GM18867 (cell line): ENCODE results near the gene RGS7BP.

Experiments
- ATAC-seq: cut with Tn5 transposase; IDR thresholded peaks from one replicate; pipeline ENCODE4 v1.9.1; 2021; ENCODE audit warnings: mild to moderate bottlenecking, moderate library complexity; ENCODE audit not compliant: unreplicated experiment

The RGS7BP gene

GRCh38 chr5:64628901-64629300, 123.1 kb downstream of the RGS7BP start:
- no peak for ATAC-seq

DNA sequence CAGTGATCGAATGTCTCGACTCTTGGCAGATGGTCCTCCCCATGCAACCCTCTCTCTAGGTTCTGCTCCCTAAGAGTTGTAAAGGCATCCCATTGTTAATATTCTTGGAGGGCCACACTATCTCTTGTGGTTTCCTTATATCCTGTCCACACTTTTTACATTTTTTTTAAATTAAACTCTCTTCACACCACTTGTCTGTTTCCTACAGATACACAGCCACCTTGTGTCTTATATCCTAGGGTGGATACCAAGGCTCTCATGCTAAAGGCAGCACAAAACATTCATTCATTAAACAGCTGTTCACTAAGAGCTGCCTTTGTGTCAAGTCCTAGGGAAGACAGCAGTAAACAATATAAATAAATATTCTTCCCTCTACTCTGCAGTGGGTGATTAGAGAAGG, 124.0 kb downstream of the RGS7BP start:
- ATAC-seq = no peak

DNA sequence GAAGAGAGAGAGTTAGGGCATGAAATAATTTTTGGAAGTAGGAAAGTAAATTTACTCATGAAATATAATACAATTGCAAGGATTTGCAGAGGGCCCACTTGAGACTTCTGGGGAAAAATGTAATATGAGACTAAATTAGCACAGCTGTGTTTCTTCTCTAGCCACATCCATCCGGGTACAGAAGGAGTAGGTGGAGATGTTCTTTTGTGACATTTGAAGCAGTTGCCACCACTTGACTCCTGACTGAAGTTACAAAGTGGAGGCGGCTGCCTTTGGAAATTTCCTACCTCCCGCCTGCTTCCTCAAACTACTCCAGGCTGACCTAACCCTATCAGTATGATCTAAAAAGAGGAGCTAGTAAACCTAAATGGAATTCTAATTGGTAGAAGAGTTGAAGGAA, 126.4 kb downstream of the RGS7BP start:
- no peak for ATAC-seq

- ATAC-seq = peak; percentile 47
Observed at GRCh38 chr5:64634997-64635686, 129.3 kb downstream of the RGS7BP start.

DNA sequence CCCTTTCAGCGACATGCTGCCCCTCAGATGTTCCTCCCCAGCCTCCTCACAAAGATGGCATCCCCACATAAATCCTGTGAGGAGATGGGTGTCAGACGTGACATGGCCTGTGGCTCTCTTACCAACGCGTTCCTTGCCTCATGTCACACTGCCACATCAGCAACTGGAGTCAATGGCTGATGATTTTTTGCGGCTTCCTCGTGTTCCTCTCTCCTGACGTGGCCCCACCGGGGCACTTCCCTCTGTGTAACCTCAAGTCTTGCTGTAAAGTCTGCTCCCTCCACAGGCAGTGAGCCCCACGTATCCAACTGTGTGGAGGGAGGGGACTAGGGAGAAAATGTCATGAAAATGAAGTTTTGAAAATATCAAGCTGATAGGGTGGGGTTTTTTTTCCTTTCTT, 131.3 kb downstream of the RGS7BP start:
- no peak for ATAC-seq

- ATAC-seq = no peak
Observed at GRCh38 chr5:64637837-64638443, 132.1 kb downstream of the RGS7BP start.

DNA sequence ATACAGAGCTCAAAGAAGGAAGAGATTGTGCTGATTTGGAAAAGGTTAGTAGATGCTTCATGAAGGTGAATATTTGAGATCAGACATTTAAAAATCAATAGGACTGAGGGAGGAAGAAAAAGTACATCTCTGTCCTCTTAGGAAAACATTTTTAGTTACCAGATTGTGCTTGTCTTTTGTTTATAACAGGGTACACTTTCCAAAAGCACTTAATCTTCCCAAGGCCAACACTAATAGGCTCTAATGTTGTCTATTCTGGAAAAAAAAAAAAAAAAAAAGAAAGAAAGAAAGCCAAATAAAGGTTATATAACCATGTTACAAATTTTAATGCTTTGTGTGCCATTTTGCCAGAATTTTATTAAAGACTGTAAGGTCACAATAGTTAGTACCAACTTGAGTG, 139.0 kb downstream of the RGS7BP start:
- ATAC-seq = no peak

- no peak for ATAC-seq
Observed at GRCh38 chr5:64646169-64646568, 140.4 kb downstream of the RGS7BP start.

- no peak for ATAC-seq
Observed at GRCh38 chr5:64649512-64649911, 143.7 kb downstream of the RGS7BP start.

GRCh38 chr5:64653766-64654560, 148.1 kb downstream of the RGS7BP start:
- ATAC-seq = no peak

- no peak for ATAC-seq
Observed at GRCh38 chr5:64654561-64654938, 148.7 kb downstream of the RGS7BP start.

DNA sequence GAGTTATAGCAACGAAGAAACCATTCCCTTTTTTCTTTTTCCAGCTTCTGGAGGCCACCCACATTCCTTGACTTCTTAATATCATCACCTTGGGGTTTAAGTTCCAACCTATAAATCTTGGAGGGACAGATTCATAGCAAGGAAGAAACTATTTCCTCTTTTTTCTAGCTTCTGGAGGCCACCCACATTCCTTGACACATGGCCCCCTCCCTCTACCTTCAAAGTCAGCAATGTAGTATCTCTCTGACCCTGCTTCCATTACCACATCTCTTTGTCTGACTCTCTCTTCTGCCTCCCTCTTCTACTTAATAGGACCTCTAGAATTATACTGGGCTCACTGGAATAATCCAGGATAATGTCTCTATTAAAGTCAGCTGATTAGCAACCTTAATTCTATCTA, 149.8 kb downstream of the RGS7BP start:
- ATAC-seq = no peak

- ATAC-seq = no peak
Observed at GRCh38 chr5:64659289-64659688, 153.5 kb downstream of the RGS7BP start.
